NCI-H1694 treated with DMSO at 0.1 percent for 48 hours (cell line): ENCODE data around the gene LSP1.

Source experiments
- DNase-seq: peaks from one replicate; lab custom pipeline; 2025; lab: John Stamatoyannopoulos, UW

Gene LSP1

DNA sequence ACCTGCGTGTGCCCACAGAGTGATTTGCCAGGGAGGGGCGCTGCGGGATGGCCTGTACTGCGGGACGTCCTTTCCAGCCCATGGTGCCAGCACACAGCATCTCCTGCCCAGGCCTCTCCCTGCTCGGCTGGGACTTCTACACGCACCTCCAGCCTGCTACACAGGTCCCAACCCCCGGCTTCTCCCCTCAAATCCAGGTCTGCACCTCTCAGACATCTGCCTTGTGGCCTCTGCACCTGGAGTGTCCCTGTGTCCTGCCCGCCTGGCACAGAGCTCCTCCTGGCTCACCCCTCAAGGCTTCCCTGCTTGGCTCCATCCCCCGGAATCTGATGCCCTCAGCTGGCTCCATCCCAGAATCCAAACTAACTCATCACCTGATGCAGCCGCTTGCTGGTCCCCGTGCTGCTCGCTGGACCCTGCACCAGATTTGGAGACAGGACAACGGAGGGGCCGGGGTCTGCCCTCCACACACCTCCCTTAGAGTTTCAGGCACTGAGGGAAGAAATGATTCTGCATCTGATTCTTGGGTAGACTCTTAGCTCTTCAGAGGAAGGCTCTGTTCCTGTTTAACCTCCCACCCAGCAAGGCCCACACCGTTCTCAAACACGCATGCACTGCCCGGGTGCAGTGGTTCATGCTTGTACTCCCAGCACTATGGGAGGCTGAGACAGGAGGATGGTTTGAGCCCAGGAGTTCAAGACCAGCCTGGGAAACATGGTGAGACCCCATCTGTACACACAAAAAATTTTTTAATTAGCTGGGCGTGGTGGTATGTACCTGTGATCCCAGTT lies 4.0 kb upstream of the LSP1 start:
- no peak for DNase-seq

DNA sequence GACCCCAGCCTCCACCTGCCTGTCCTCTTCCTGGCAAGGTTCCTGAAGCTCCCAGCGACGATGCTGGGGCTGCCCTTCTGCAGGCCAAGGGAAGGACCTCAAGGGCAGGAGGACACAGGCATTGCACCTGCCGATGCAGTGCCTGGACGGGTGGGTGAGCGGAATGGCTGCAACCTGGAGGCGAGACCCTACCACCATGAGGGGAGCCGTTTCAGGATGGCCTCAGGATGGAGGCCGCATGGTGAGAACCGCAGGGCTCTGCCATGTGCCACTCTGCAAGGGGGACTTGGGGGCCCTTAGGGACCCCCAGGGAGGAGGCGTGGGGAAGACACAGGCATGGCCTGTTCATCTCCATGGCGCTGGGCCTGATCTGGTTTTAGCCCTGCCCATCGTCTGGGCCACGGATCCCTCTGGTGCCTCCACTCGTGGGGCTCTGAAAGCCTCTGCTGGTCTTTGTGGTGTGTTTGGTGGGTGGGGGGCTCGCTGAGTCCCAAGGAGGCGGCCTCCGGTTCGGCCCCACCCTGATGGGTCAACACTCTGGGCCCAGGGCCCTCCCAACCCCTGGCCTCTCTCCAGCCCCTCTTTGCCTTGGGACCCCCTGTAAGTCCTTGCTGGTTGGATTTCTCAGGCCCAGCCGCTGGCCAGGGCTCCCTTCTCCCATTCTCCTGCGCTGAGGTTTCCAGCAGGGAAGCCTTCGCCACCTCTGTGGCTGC lies 1.3 kb upstream of the LSP1 start:
- no peak for DNase-seq

DNA sequence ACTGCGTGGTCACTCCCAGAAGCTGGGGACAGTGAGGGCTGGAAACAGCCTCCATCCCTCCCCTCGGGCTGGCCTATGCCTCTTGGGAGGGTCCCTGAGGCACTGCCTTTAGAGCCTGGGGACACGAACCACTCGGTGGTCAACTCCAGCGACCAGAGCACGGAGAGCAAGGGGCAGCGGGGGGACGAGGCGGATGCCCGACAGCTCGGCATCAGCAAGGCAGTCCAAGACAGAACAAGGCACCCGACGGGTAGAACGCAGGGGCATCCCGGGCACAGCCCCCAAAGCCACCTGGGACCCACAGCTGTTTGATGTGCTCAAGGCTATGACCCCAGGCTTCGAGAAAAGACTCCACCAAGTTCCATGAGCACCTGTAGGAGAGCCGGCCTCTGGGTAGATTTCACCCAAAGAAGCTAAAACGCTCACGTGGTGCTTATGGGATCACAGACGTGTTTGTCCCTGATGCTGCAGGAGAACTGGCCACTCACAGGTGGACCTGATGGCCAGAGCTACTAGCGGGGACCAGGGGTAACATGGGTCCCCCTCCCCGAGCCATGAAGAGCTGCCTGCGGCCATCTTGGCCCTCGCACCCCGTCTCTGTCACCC lies 510 bp upstream of the LSP1 start:
- no peak for DNase-seq

DNA sequence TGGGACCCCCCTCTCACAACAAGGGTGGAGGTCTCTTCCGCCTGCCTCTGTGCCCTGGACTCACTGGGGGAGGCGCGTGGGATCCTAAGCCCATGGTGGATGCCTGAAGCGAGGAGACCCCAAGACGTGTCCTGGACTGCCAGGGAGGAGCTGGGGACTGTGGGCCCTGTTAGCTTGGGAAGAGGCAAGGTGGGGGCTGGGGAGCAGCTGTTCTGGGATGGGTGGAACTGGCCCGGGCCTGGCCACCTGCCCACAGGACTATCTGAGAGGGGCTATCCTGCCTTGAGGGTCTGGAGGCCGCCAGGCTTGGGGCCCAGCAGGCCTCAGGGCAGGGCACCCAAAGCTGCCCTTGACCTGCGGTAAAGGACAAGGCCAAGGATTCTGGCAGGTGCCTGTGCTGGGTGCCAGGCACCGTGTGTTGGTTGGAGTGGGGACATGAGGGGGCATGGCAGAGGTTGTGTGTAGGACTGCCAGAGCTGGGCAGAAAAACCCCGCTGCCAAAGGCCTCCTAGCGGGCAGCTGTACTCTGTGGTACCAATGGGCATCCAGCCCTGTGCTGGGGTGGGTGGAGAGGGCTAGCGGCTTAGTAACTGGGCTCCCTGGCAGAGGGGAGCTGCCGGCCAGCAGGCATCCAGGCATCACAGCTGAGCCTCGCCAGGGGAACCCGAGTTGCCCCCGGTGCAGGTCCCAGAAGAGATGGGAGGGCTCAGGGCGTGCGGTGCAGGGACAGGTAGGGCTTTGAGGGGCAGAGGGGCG lies 670 bp downstream of the LSP1 start:
- no peak for DNase-seq

DNA sequence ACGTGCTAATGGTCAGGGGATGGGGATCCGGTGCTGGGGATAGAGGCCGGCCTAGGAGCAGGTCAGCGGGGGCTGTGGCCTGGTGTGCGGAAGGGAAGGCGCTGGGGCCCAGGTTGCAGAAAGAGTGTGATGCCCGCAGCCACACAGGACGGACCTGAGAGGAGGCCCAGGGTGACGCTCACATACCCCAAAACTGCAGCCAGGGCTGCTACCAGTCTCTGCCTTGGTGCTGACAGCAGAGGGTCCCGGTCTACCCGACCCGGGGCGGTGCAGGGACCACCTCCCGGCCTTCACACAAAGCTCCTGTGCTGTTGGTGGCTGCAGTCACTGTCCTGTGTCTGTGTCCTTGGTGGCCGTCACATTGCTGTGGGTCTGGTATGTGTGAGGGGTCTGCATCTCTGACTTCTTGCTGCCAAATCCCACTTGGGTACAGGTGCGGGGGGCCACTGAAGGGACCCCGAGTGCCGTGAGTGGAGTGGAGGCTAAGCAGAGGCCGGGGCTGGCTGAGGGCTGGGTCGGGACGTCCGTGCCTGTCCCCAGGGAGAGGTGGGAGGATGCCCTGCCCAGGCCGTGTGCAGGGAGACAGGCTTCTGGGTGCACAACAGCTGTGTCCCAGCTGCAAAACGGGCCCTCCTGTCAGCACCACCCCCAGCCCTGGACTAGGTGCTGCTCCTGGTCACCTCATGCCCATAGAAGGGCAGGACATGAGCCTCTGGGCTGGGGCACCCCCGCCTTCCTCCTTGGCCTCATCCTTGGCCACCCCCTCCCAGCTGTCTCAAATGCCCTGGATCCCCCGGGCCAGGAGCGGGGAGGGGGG lies 1.5 kb downstream of the LSP1 start:
- DNase-seq: no peak

DNA sequence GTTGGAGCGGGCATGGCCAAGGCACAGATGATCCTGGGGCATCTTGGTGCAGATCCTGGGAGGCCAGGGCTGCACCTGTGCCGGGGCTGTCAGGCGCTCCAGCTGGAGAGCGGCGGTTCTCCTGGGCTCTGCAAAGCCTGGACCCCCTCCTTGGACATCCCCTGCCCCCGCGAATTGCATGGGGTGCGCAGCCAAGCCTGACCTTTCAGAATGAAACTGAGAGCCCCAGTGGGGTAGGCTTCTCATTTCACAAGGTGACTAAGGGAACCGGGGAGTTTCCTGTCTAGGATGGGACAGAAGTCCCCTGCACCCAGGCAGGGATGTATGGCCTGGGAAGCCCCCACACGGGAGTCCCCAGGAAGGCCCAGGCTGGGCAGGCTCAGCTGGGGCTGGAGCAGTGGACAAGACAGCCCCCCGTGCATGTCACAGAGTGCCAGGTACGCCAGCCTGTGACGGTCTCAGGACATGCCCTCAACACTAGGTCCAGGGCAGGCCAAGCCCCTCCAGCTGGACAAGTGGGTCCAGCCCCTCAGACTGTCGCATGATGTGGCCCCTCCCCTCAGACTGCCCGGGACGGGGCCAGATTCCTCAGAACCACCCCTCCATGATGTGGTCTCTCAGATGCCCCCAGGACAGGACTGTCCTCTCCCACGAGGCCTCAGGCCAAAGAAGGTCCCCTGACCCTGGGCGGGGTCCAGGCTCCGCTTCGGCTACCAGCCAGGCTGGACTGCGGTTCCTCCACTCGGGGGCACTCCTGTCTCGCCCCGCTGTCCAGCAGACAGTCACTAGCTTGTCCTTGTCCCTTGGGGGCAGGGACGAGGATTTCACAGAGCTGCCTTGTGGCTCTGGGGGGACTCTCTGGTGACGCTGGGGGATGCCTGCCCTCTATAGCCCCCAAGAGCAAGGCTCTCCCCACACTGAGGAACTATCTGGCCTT lies 2.3 kb downstream of the LSP1 start:
- DNase-seq: no peak

DNA sequence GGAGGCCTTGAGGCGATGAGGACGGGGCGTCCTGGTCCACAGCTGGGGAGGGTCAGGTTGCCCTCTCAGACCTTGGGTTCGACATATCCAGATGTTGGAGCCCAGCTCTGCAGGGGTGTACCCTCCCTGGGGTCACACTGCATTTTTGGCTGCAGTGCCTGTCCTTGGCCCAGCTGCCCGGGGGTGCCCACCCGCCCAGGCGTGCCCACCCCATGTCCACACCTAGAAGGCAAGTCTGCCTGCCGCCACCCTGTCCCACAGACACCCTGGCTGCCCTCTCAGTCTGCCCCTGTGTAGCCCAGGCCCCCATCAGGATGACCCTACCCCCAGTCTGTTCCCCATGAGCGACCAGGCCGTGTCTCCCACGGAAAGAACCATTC lies 3.0 kb downstream of the LSP1 start:
- no peak for DNase-seq

DNA sequence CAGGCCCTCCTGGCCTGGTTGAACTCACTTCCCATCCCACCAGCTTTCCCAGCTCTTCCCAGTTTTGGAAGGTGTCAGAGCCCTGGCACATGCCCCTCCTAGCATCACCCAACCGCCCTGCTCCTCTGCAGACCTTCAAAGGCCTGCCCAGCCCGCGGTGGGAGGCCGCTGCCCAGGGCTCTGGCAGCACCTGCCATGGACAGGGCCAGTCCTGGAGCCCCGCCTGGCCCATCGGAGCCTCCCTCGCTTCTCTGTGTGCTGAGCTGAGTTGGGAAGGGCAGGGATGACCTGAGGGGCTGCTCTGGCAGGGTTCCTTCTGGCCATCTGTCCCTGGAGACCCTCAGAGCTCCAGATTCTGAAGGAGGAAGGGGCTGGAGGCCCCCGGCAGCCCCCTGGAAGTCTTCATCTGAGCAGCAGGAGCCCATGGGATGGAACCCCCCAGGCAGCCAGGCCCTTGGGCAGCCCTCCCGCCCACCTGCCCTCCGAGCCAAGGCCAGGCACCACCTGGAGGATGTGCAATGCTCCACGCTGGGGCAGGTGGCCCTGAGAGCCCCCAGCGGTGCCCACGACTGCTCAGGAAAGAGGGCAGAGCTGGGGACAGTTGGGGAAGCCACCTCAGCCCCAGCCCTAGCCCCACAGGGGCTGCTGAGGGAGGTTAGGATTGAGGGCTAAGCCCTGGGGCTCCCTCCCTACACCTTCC lies 3.6 kb downstream of the LSP1 start:
- DNase-seq: no peak

DNA sequence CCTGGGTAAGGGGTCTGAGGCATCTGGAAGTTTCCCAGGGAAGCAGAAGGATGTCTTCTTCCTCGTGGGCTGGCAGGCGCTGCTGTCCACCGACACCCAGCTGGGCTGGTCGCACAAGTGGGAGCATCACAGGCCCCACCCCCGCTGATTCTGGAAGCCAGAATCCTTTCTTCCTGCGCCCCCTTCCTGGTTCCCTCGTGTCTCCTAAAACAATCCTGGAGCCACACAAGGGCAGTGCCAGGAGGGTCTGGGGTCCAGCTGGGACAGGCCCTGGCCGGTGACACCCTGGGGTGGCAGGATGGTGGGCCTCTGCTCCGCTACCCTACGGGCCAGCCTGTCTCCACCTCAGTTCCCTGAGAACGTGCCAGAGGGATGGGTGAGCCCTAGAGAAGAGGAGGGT lies 4.2 kb downstream of the LSP1 start:
- DNase-seq: no peak

DNA sequence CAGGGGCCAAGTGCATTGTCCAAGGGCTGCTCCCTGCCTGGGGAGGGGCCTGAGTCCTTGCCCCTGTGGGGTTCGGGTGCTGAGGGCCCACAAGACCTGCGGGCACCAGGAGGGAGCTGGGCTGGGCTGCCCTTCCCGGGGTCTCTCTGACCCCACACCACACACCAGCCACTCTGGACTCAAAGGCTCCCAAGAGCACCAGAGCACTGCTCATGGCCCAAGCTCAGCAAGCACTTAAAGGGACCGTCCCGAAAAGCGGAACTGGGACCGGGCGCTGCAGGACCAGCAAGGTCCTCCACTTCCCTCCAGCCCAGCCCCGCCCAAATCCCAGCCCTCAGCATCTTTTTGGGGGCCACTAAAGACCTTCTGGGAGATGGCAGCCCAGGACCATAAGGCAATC lies 5.3 kb downstream of the LSP1 start:
- no peak for DNase-seq

DNA sequence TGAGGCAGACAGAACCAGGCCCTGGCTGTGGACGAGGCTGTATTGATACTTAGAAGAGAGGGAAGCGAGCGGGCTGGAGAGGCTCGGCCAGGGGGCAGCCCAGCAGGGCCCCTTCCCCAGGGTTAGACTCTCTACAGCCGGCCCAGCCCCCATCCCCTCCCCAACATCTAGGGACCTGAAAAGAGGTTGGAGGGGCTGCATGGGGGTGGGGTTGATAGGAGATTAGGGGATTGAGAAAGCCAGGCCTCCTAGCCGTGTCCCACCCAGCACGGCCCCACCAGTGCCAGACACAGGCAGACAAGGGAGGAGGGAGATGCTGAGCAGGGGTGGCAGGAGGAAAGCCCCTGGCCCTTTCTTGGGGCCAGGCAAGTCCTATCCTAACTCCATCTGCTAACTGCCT lies 5.7 kb downstream of the LSP1 start:
- DNase-seq: no peak

DNA sequence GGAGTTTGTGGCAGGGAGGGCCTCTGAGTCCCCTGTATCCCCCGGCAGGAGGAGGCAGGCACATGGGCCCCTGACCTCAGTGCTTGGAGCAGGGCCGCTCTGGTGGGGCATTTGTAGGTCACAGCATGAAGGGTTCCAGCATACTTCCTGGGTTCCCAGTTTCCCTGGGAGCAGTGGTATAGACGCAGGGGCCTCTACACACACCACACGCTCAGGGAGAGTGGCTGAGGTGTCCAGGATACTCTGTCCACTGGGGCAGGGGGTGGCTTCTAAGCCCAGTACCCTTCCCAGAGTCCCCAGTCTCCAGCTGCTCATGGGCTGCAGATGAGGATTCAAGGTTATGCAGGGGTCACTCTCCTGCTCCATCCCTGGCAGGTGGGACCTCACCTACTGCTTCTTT lies 6.1 kb downstream of the LSP1 start:
- DNase-seq: no peak

DNA sequence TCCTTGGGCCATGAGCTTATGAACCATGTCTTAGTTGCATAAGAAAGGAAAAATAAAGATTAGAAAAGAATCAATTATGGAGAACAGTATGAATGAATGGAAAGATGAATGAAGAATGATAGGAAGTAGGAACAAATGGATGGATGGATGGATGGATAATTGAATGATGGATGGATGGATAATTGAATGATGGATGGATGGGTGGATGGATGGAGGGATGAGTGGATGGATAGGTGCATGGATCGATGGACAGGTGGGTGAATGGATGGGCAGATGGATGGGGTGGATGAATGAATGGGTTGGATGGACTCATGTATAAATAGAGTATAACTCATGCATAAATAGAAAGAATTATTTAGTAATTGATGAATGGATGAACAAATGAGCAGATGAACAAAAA lies 7.2 kb downstream of the LSP1 start:
- DNase-seq: no peak

DNA sequence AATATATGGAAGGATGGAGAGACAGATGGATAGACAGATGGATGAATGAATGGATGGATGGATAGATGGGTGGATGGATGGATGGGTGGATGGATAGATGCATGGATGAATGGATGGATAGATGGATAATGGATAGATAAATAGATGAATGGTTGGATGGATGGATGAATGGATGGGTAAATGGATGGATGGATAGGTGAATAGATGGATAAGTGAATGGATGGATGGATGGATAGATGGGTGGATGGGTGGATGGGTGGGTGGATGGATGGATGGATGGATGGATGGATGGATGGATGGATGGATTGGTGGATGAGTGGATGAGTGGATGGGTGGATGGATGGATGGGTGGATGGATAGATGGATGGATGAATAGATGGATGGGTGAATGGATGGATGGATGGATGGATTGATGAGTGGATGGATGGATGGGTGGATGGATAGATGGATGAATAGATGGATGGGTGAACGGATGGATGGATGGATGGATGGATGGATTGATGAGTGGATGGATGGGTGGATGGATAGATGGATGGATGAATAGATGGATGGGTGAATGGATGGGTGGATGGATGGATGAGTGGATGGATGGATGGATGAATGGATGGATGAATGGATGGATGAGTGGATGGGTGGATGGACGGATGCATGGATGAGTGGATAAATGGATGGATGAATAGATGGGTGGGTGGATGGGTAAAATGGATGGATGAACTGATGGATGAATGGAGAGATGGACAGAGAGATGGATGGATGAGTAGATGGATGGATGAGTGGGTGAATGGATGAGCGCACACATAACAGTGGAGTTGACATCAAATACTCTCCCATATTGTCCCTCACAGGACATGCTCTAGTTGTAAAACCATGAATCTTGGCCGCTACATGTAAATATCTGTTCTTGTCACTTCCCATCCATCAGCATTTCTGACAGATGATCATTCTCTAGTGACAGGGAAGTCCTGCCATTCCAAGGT lies 8.8 kb downstream of the LSP1 start:
- DNase-seq: no peak

DNA sequence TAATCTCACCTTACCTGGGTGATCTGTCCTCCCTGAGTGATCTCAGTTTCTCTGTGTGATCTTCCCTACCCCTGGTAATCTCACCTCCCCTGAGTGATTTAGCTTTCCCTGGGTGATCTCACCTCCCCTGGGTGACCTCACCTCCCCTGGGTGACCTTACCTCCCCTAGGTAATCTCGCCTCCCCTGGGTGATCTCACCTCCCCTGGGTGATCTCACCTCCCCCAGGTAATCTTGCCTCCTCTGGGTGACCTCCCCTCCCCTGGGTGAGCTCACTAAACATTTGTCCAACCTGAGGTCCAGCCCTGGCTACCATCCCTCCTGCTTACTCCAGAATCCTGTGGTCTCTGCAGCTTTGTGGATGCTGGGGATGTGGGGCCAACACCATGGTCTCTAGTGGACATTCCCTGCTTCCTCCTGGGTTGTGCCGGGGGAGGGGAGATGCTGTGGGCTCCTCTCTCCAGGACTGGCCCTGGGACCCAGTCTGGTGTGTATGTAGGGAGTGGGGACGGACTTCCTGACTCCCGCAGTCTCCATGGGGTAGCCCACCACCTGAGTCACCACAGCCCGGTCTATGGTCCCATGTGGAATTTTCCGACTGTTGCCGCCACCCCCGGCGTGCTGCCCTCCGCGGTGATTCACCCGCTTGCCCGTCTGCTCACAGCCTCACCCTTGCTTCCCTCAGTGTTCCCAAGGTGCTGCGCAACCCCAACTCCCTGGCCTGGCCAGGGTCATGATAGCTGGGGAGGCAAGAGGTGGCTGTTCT lies 9.9 kb downstream of the LSP1 start:
- no peak for DNase-seq

DNA sequence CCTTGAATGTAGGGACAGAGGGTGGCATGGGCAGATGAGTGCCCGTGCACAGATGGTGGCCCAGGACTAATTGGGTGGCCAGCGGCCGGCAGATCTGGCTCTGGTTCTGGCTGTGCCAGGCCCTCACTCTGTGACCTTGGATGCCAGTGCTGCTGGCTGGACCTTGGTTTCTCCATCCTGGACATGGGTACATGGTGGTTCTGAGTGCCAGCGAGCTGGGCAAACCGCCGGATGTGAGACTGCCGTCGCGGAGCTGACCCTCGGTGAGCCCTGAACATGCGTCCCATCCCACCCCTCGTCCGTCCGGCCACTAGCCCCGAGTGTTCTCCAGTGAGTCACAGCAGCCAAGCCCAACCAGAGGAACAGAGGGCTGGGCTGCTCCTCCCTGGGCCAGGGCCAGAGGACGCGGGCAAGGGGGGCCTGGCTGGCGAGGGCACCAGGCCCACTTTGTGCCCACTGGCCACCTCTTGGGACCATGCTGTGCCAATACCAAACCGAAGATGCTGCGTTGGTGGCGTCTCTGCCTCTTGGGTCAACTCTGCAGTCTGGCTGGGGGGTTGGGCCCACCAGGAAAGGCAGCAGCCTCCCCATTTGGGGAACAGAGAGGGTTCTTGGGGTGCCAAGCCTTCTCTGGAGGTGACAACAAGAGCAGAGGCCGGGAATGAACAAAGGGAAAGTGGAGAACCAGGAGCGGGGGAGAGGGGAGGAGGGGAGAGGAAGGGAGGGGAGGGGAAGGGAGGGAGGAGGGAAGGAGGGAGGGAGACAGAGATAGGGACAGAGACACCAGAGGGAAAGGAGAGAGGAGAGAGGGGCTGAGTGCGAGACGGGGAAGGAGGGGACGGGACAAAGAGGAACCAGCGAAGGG lies 10.7 kb downstream of the LSP1 start:
- no peak for DNase-seq

DNA sequence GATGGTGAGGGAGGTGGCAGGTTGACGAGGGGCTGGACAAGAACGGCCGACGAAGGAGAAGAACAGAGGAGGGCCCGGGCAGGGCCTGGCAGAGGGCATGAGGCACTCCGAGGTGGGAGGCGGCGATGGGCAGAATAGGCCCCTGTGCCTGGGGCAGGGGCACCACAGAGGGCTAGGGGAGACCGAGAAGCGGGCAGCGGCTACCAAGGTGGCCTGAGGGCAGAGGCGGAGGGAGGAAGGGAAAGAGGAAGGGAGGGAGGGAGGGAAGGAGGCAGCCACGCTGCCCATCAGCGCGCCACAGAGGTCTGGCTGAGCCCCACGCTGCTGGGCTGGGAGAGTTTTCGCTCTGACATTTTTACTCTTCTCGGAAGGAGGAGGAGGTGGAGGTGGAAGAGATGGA lies 11.3 kb downstream of the LSP1 start:
- no peak for DNase-seq
